ENCODE measurements around the gene ARL6IP4. TPM values are rescaled to one million over a fixed set of nuclear protein-coding genes. Genes with fewer than 3 reads are reported as not detected.

The ARL6IP4 gene
- total RNA-seq, 2 donors from 2014 or later, result 232 to 257 TPM

DNA sequence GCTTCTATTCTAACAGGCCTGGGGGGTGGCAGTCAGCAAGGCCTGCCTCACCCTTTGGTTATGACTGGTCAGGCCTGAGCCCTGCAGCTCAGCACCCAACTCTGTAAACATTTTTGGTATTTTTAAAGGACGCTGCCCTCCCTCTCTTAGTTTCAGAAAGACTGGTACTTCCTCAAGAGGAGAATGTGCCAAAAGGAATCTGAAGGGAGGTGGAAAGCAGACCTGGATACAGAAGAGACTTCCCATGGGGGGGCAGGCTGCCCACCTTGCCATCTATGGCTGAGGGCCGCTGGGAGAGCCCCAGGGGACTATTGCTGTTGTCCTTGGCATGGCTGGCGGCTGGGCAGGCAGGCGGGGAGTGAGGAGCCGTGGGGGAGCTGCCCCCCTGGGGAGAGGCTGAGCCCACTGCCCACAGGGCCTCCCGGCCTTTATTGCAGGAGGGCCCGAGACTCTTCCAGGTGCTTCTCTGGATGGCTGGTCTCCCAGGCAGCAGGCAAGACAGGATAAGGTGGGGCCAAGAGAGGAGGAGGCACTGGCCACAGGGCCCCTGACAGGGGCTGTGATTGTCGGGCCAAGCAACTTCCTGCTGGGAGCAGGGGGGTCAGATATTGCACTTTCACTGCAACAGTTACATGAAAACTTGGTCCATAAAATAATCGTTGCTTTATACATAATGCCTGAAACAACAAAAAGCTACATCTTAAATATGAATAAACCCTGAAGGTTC, 3.5 kb downstream of the ARL6IP4 start:
- Histone ChIP-seq H3K4me1 (replicated peaks) (peaks cover 35% of the 10 kb centered on the region), H3K27ac (peak overlapping the region; percentile 62 to 64), H3K9me3 (no peaks in the 10 kb centered on the region), H3K4me3 (no peak overlapping the region), H3K36me3 (no peaks in the 10 kb centered on the region), H3K27me3 (replicated peaks; ENCODE audit: insufficient read depth) (no peaks in the 10 kb centered on the region)
- no peak for DNase-seq (ENCODE audit: low spot score)
- TF ChIP-seq POLR2AphosphoS5 (IDR thresholded peaks at IDR 0.05) (peak; percentile 25), POLR2A (IDR thresholded peaks at IDR 0.05) (no peak)
- TF ChIP-seq, protein P1, sequence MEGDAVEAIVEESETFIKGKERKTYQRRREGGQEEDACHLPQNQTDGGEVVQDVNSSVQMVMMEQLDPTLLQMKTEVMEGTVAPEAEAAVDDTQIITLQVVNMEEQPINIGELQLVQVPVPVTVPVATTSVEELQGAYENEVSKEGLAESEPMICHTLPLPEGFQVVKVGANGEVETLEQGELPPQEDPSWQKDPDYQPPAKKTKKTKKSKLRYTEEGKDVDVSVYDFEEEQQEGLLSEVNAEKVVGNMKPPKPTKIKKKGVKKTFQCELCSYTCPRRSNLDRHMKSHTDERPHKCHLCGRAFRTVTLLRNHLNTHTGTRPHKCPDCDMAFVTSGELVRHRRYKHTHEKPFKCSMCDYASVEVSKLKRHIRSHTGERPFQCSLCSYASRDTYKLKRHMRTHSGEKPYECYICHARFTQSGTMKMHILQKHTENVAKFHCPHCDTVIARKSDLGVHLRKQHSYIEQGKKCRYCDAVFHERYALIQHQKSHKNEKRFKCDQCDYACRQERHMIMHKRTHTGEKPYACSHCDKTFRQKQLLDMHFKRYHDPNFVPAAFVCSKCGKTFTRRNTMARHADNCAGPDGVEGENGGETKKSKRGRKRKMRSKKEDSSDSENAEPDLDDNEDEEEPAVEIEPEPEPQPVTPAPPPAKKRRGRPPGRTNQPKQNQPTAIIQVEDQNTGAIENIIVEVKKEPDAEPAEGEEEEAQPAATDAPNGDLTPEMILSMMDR (IDR thresholded peaks at IDR 0.05), result no peak
- WGBS, result 10% methylated on average over 9 of the region's 9 CpGs
- intact Hi-C loops (cut with DNase I), result loop anchor here (5.0 kb wide), 3 partner anchors 168 to 598 kb away; partner anchors contain the start of genes MPHOSPH9, MTRFR, PITPNM2 and TMED2

DNA sequence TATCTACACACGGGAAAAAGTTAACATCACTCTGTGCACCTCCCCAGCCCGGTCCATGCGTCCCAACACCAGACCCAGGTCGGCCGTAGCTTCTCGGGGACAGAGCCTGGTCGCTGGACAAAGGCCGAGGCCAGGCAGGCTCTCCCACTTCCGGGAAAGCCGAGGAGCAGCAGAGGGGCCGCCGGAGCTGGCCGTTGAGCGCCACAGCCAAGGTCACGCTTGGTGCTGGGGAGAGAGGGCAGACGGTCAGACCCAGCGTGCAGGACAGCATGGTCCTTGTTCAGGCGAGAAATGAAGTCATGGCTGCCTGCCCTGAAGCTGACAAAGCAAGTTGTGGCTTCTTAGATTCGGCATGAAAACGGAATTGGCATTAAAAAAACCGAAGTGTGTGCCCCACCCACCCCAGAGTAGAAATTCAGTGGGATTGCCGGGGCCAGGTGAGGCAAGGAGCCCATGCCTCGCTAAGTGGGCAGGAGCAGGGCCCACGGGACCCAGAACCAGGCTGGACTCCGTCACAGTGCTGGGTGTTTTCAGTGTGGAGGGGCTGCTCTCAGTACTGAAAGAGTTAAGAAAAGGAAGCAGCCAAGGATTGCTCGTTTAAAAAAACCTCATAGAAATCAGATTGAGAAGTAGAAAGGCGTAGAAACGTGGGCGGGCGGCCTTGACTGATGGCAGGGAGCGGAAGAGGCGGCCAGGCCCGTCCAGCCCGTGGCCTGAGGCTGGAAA, 4.3 kb downstream of the ARL6IP4 start:
- no peaks in the 10 kb centered on the region for H3K9me3 ChIP-seq
- no peaks in the 10 kb centered on the region for H3K27me3 ChIP-seq (replicated peaks; ENCODE audit: insufficient read depth)
- peaks cover 27% of the 10 kb centered on the region for H3K4me1 ChIP-seq (replicated peaks)
- no peak overlapping the region for H3K4me3 ChIP-seq
- DNase-seq (ENCODE audit: low spot score), result no peak
- H3K27ac ChIP-seq, result peak overlapping the region; percentile 57 to 64
- intact Hi-C loops (cut with DNase I), result loop anchor here (5.0 kb wide), 3 partner anchors 168 to 598 kb away; partner anchors contain the start of genes MPHOSPH9, MTRFR, PITPNM2 and TMED2
- 31% methylated on average over 34 of the region's 34 CpGs for WGBS
- H3K36me3 ChIP-seq, result no peaks in the 10 kb centered on the region
- TF ChIP-seq POLR2AphosphoS5 (IDR thresholded peaks at IDR 0.05) (no peak), POLR2A (IDR thresholded peaks at IDR 0.05) (no peak)
- TF ChIP-seq, protein P1 (IDR thresholded peaks at IDR 0.05), result no peak

DNA sequence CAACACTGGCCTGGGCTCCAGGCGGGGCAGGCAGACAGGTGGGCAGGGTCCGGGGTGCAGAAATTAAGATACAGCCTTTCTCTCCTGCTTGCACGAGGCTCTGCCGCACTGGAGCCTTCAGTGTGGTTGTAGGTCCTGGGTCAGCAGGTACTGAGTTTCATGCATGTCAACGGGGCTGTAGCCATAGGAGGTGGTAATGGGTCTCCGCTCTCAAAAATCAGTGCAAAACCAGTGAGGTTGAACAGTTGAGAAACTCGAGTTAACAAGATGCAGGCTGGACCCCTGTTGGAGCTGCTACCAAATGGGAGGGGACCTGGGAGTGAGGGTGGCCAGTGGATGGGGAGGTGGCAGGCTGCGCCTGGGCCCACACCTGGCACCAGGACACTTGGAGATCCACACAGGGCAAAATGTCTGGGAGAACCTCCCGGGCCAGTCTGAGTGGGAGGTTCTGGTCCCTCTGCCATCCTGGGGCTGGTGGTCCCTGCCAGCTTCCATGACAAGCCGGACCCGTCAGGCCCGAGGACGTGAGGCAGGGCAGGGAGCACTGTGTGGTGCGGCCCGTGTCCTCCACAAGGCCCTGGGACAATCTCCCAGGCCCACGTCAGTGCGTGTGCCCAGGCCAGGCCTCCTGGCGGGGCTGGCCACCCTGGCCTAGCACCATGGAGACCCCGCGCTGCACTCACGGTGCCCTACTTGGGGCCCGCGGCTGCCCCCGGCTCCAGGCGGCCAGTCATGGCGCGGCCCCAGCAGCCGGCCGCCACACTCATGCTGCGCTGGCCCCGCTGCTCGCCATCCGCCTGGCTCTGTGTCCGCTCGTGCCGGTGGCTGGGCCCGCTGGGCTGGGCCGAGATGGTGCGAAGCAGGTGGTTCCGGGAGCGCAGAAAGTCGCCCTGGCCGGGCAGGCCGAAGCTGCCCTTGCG, 5.1 kb downstream of the ARL6IP4 start:
- 83% methylated on average over 42 of the region's 45 CpGs for WGBS
- H3K4me1 ChIP-seq (replicated peaks), result peaks cover 24% of the 10 kb centered on the region
- no peaks in the 10 kb centered on the region for H3K27me3 ChIP-seq (replicated peaks; ENCODE audit: insufficient read depth)
- TF ChIP-seq, protein P1 (IDR thresholded peaks at IDR 0.05), result no peak
- TF ChIP-seq POLR2A (IDR thresholded peaks at IDR 0.05) (no peak), POLR2AphosphoS5 (IDR thresholded peaks at IDR 0.05) (no peak)
- no peaks in the 10 kb centered on the region for H3K9me3 ChIP-seq
- H3K36me3 ChIP-seq, result no peaks in the 10 kb centered on the region
- peak overlapping the region; percentile 57 to 64 for H3K27ac ChIP-seq
- DNase-seq (ENCODE audit: low spot score), result no peak
- H3K4me3 ChIP-seq, result no peak overlapping the region
- intact Hi-C loops (cut with DNase I), result no loop called here

DNA sequence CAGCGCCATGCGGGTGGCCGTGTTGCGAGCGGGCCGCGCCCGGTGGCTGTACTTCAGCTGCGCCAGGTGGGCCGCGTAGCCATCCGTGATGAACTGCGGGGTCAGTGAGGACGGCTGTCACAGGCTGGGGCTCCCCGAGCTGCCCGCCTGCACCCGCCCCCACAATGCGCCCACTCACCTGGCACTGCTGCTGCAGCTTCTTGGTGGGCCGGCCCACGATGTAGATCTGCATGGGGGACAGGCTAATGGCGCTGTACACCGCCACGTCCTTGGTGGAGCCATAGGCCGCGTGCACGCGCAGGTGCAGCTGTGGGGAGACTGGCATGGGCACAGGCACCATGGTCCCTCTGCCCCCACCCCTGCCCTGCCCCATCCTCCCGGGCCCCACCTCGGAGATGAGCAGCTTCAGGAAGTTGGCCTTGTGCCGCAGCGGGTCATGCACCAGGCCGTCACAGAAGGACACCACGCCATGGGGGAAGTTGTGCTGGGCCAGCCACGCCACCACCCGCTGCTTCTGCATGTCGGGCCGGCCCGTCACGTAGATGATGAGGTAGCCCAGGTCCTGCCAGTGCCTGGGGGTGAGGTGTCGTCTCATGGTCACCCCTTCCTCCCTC, 5.9 kb downstream of the ARL6IP4 start:
- no peak for DNase-seq (ENCODE audit: low spot score)
- no peaks in the 10 kb centered on the region for H3K9me3 ChIP-seq
- H3K27ac ChIP-seq, result no peak overlapping the region
- H3K4me1 ChIP-seq (replicated peaks), result peaks cover 21% of the 10 kb centered on the region
- 93% methylated on average over 32 of the region's 40 CpGs for WGBS
- intact Hi-C loops (cut with DNase I), result no loop called here
- H3K4me3 ChIP-seq, result no peak overlapping the region
- TF ChIP-seq, protein P1 (IDR thresholded peaks at IDR 0.05), result no peak
- TF ChIP-seq POLR2A (IDR thresholded peaks at IDR 0.05), result no peak
- TF ChIP-seq POLR2AphosphoS5 (IDR thresholded peaks at IDR 0.05), result no peak
- no peaks in the 10 kb centered on the region for H3K27me3 ChIP-seq (replicated peaks; ENCODE audit: insufficient read depth)
- no peaks in the 10 kb centered on the region for H3K36me3 ChIP-seq
